DND-41 (cell line): ENCODE data around the gene TMPRSS3.
A peak's percentile ranks its signal among the peaks of the same experiment; 100 is the strongest.

ENCODE experiments used
- ATAC-seq: fragments of 200-7000 bp; cut with Tn5 transposase; 3 replicates; pipeline ENCODE4 v1.9.1; 2021; ENCODE audit warnings: low read depth; ENCODE audit not compliant: insufficient read depth
- DNase-seq: peaks from one replicate; pipeline ENCODE4 v3.0.0-alpha.2; 2020
- H2AFZ ChIP-seq: 2 replicates; pipeline ENCODE4 v1.6.0; 2012; ENCODE audit warnings: low read depth, low read length
- H3K27ac ChIP-seq: 2 replicates; pipeline ENCODE4 v1.5.1; 2012; ENCODE audit warnings: low read length, inconsistent platforms
- H3K27me3 ChIP-seq: fragments of 200-600 bp; sonication (generic); 2 replicates; pipeline ENCODE4 v1.6.0; 2012; ENCODE audit warnings: low read length, mild to moderate bottlenecking, inconsistent platforms; ENCODE audit not compliant: insufficient read depth, poor library complexity
- H3K36me3 ChIP-seq: 2 replicates; pipeline ENCODE4 v1.5.1; 2012; ENCODE audit warnings: low read length, inconsistent platforms; ENCODE audit not compliant: insufficient read depth
- H3K4me1 ChIP-seq: 2 replicates; pipeline ENCODE4 v1.5.1; 2012; ENCODE audit warnings: mild to moderate bottlenecking, low read length; ENCODE audit not compliant: insufficient read depth
- H3K4me2 ChIP-seq: 2 replicates; pipeline ENCODE4 v1.6.0; 2012; ENCODE audit warnings: mild to moderate bottlenecking, moderate library complexity, low read length, inconsistent platforms; ENCODE audit not compliant: insufficient read depth
- H3K4me3 ChIP-seq, 2 experiments: fragments of 200-600 bp in 1 of 2; shearing (Covaris generic) in 1 of 2; 2 replicates each; pipeline ENCODE4 v1.5.1; 2012 to 2016; ENCODE audit warnings: inconsistent platforms in 2 of 2, low read length in 2 of 2, mild to moderate bottlenecking in 2 of 2, low read depth in 1 of 2, moderate library complexity in 1 of 2
- H3K79me2 ChIP-seq: 2 replicates; pipeline ENCODE4 v1.6.0; 2012; ENCODE audit warnings: low read length, inconsistent platforms; ENCODE audit not compliant: insufficient read depth
- H3K9ac ChIP-seq: 2 replicates; pipeline ENCODE4 v1.6.0; 2012; ENCODE audit warnings: low read depth, mild to moderate bottlenecking, inconsistent platforms, low read length, moderate library complexity
- H3K9me3 ChIP-seq: 2 replicates; pipeline ENCODE4 v1.5.1; 2012; ENCODE audit warnings: low read length, moderate library complexity, mild to moderate bottlenecking, inconsistent platforms; ENCODE audit not compliant: insufficient read depth, severe bottlenecking
- H4K20me1 ChIP-seq: 2 replicates; pipeline ENCODE4 v1.6.0; 2012; ENCODE audit warnings: low read length; ENCODE audit not compliant: insufficient read depth
- EZH2 ChIP-seq: IDR thresholded peaks from 3 replicates; pipeline ENCODE4 v1.6.1; 2012; ENCODE audit warnings: borderline replicate concordance, low read depth, mild to moderate bottlenecking, moderate library complexity, low read length, inconsistent platforms; ENCODE audit not compliant: severe bottlenecking
- TF ChIP-seq, protein P1 (sequence below): IDR thresholded peaks from 2 replicates; pipeline ENCODE4 v1.5.1; 2012; ENCODE audit warnings: borderline replicate concordance, low read length, moderate library complexity, mild to moderate bottlenecking; ENCODE audit not compliant: poor library complexity, severe bottlenecking; ENCODE audit errors: extremely low read depth

TMPRSS3 gene

DNA sequence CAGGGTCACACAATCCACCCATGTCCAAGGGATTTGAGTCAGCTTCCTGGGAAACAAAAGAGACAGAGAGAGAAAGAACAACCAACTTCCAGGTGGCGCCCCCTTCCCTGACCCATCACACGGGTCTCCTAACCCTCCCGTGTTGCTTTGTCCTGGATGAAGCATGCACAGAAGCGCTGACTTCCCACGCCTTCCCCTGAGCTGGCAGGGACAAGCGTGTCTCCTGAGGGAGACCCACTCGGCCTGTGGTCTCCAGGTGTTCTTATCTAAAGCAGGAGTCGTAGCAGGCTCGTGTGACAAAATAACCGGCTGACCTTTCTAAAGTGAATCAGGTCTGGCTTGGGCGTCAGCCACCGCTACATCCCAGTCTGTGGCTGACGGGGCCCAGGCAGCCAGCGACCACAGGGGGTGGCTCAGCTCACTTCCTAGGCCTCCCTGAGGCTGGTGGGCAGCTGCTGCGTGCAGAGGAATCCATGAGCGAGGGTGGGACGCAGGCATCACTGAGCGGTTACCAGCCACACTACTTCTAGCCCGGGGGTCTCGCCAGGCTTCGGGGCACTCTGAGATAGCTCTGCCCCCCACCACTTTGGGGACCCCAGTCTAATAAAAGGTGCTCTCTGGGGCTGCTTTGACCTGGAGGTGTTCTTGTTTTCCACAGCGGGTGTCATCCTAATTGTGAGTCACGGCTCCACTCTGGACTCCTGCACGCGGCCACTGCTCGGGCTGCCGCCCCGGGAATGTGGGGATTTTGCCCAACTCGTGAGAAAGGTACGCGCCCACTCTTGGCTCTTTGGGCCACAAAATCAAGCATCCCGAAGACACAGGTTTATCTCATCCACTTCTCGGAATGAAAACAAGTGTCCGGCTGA lies 48.3 kb upstream of the TMPRSS3 start:
- Histone ChIP-seq H3K9me3 (no peaks in the 10 kb centered on the region), H3K79me2 (no peaks in the 10 kb centered on the region), H3K27ac (peak overlapping the region; percentile 19; the same call in 1 of the 2 replicates), H3K4me1 (peaks cover 7% of the 10 kb centered on the region), H3K9ac (no peak overlapping the region), H3K36me3 (peaks cover 86% of the 10 kb centered on the region), H4K20me1 (no peaks in the 10 kb centered on the region), H3K4me2 (no peak overlapping the region), H3K27me3 (no peaks in the 10 kb centered on the region), H3K4me3 (no peak overlapping the region), H2AFZ (no peak overlapping the region)
- DNase-seq (no peak), ATAC-seq (no peak)
- TF ChIP-seq, protein P1, sequence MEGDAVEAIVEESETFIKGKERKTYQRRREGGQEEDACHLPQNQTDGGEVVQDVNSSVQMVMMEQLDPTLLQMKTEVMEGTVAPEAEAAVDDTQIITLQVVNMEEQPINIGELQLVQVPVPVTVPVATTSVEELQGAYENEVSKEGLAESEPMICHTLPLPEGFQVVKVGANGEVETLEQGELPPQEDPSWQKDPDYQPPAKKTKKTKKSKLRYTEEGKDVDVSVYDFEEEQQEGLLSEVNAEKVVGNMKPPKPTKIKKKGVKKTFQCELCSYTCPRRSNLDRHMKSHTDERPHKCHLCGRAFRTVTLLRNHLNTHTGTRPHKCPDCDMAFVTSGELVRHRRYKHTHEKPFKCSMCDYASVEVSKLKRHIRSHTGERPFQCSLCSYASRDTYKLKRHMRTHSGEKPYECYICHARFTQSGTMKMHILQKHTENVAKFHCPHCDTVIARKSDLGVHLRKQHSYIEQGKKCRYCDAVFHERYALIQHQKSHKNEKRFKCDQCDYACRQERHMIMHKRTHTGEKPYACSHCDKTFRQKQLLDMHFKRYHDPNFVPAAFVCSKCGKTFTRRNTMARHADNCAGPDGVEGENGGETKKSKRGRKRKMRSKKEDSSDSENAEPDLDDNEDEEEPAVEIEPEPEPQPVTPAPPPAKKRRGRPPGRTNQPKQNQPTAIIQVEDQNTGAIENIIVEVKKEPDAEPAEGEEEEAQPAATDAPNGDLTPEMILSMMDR, result no peak

DNA sequence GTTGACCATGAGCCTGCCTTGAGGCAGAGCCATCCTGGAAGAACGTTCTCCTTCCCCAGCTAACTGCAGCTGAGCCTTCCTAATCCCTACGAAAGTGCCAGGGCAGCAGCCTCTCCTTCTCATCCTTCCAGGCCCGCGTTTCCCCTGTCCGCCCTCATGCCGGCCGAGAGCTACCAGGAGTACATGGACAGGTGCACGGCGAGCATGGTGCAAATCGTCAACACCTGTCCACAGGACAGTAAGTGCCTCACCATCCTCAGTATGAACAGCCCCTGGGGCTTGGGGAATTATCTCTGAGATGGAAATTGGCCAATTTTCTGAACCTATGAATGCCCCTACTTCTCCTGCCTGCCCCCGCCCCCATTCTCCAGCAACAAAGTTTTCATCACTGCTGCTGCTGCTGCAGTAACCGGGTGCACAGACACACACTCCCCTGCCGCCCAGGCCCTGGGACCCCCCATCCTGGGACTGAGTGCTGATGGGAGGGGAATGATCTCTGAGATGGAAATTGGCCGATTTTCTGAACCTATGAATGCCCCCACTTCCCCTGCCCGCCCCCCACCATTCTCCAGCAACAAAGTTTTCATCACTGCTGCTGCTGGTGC lies 47.4 kb upstream of the TMPRSS3 start:
- H3K4me2 ChIP-seq, result no peak overlapping the region
- no peak for TF ChIP-seq EZH2
- TF ChIP-seq, protein P1, result no peak
- no peak for ATAC-seq

GRCh38 chr21:42441963-42442362 lies 46.1 kb upstream of the TMPRSS3 start:
- ATAC-seq, result no peak
- H3K27me3 ChIP-seq, result no peaks in the 10 kb centered on the region
- no peak for TF ChIP-seq EZH2
- TF ChIP-seq, protein P1, result no peak
- no peak for DNase-seq
- H3K79me2 ChIP-seq, result no peaks in the 10 kb centered on the region
- no peak overlapping the region for H2AFZ ChIP-seq
- peak overlapping the region; percentile 42; the same call in 1 of the 2 replicates for H3K27ac ChIP-seq
- H4K20me1 ChIP-seq, result no peaks in the 10 kb centered on the region
- H3K4me3 ChIP-seq, result no peak overlapping the region
- H3K9ac ChIP-seq, result no peak overlapping the region
- H3K4me2 ChIP-seq, result no peak overlapping the region
- H3K4me1 ChIP-seq, result no peaks in the 10 kb centered on the region
- no peaks in the 10 kb centered on the region for H3K9me3 ChIP-seq
- peaks cover 97% of the 10 kb centered on the region for H3K36me3 ChIP-seq

More for the DNA sequence above, 47.4 kb upstream of the TMPRSS3 start:
- Histone ChIP-seq H3K4me3 (no peak overlapping the region), H2AFZ (no peak overlapping the region), H3K79me2 (no peaks in the 10 kb centered on the region), H4K20me1 (no peaks in the 10 kb centered on the region), H3K9ac (no peak overlapping the region), H3K4me1 (no peaks in the 10 kb centered on the region; the same call in 1 of the 2 replicates), H3K27me3 (no peaks in the 10 kb centered on the region), H3K36me3 (peaks cover 95% of the 10 kb centered on the region), H3K9me3 (no peaks in the 10 kb centered on the region), H3K27ac (no peak overlapping the region)
- DNase-seq, result no peak
